Ovary (tissue), 3 donors: Measurements from ENCODE around the gene CHMP4A.

Source experiments
- CTCF ChIP-seq, 3 donors: fragments of 450-650 bp in 2 of 3; fragments of 200-600 bp in 1 of 3; IDR thresholded peaks; one replicate each; pipeline versions ENCODE4 v1.5.1 to v1.8.0; 2016 to 2022; ENCODE audit warnings: antibody characterized with exemption in 3 of 3, mild to moderate bottlenecking in 1 of 3
- EP300 ChIP-seq: sonication (generic); formaldehyde crosslinking; IDR thresholded peaks from one replicate; pipeline ENCODE4 v1.6.1; 2017; ENCODE audit warnings: antibody characterized with exemption
- POLR2A ChIP-seq: fragments of 450-650 bp; IDR thresholded peaks from one replicate; pipeline ENCODE4 v1.6.1; 2017; ENCODE audit warnings: antibody characterized with exemption, mild to moderate bottlenecking, moderate library complexity
- donor health status: DM: no; HTN: no; CAD: no.

- TF ChIP-seq POLR2A (no peak), CTCF (IDR thresholded peaks at IDR 0.05) (no peak), EP300 (no peak)
Measured at GRCh38 chr14:24240110-24240918, 27.0 kb upstream of the CHMP4A start.
